Stimulated activated naive CD8-positive, alpha-beta T cell treated with anti-CD3 and anti-CD28 coated beads, Interleukin-15, Interleukin-2, amounts not matched to agents 100 ng/mL and 50 ng/mL, for 24 hours (primary cell): ENCODE data around the gene KIF22.
"Not testable (repeated sequence)": the region's sequence is repeated elsewhere in the genome, so short reads cannot be mapped to it uniquely, and the experiment has no call there.

Experiments
- H3K27ac Mint-ChIP-seq: one replicate; pipeline ENCODE4 v1.8.0; 2021; ENCODE audit warnings: mild to moderate bottlenecking, mixed read lengths
- H3K27me3 Mint-ChIP-seq: one replicate; pipeline ENCODE4 v1.8.0; 2021; ENCODE audit warnings: mixed read lengths
- H3K36me3 Mint-ChIP-seq: one replicate; pipeline ENCODE4 v1.8.0; 2021; ENCODE audit warnings: low read depth, mixed read lengths
- H3K4me1 Mint-ChIP-seq: one replicate; pipeline ENCODE4 v1.8.0; 2021; ENCODE audit warnings: low read depth, mixed read lengths
- H3K4me3 Mint-ChIP-seq: one replicate; pipeline ENCODE4 v1.8.0; 2021; ENCODE audit warnings: mild to moderate bottlenecking, mixed read lengths
- H3K9me3 Mint-ChIP-seq: one replicate; pipeline ENCODE4 v1.8.0; 2021; ENCODE audit warnings: mixed read lengths

The KIF22 gene

DNA sequence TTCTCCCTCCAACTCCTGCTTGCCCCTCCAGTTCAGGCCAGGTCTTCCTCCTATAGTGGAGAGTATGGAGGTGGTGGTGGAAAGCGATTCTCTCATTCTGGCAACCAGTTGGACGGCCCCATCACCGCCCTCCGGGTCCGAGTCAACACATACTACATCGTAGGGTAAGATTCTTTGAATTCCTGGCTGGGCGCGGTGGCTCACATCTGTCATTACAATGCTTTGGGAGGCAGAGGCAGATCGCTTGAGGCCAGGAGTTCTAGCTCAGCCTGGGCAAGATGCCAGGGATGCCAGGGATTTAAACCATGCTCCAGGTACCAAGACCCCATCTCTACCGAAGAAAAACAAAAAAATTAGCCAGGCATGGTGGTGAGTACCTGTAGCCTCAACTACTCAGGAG is 11.1 kb upstream of the KIF22 start:
- no peaks in the 10 kb centered on the region for H3K36me3 Mint-ChIP-seq
- H3K27me3 Mint-ChIP-seq: no peaks in the 10 kb centered on the region
- no peak overlapping the region for H3K27ac Mint-ChIP-seq
- H3K4me3 Mint-ChIP-seq: no peak overlapping the region
- no peaks in the 10 kb centered on the region for H3K9me3 Mint-ChIP-seq
- peaks cover 16% of the 10 kb centered on the region for H3K4me1 Mint-ChIP-seq

DNA sequence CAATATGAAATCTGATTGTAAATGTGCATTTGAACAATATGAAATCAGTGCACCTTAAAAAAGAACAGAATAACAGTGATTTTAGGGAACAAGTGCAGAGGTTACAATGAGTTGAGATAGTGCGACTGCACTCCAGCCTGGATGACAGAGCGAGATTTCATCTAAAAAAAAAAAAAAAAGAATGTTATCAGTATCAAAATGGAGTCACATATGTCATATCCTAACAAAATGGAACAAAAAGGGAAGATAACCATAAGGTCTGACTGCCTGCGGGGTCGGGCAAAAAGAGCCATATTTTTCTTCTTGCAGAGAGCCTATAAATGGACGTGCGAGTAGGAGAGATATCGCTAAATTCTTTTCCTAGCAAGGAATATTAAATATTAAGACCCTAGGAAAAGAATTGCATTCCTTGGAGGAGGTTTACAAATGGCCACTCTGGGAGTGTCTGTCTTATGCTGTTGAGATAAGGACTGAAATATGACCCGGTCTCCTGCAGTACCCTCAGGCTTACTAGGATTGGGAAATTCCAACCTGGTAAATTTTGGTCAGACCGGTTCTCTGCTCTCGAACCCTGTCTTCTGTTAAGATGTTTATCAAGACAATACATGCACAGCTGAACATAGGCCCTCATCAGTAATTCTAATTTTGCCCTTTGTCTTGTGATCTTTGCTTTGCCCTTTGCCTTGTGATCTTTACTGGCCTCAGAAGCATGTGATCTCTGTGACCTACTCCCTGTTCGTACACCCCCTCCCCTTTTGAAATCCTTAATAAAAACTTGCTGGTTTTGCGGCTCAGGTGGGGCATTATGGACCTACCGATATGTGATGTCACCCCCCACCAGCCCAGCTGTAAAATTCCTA is 7.2 kb upstream of the KIF22 start:
- H3K27me3 Mint-ChIP-seq, H3K9me3 Mint-ChIP-seq, H3K4me3 Mint-ChIP-seq, H3K27ac Mint-ChIP-seq, H3K36me3 Mint-ChIP-seq: not testable (repeated sequence)
- peaks cover 23% of the 10 kb centered on the region for H3K4me1 Mint-ChIP-seq

DNA sequence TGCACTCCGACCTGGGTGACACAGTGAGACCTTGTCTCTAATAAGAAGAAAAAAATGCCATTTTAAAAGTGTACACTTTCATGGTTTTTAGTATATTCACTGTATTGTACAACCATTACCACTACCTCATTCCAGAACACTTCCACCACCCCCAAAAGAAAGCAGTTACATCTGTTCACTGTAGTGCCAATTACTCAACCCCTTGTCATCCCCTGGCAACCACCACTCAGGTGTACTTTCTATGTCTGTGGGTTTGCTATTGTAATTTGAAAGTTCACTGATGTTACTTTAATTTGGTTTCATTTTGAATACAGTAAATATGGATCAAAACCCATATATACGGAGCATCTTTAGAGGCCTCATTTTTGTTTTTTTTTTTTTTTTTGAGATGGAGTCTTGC is 6.4 kb upstream of the KIF22 start:
- no peaks in the 10 kb centered on the region for H3K36me3 Mint-ChIP-seq
- no peak overlapping the region for H3K27ac Mint-ChIP-seq
- no peaks in the 10 kb centered on the region for H3K27me3 Mint-ChIP-seq
- no peaks in the 10 kb centered on the region for H3K9me3 Mint-ChIP-seq
- no peak overlapping the region for H3K4me3 Mint-ChIP-seq
- peaks cover 23% of the 10 kb centered on the region for H3K4me1 Mint-ChIP-seq

DNA sequence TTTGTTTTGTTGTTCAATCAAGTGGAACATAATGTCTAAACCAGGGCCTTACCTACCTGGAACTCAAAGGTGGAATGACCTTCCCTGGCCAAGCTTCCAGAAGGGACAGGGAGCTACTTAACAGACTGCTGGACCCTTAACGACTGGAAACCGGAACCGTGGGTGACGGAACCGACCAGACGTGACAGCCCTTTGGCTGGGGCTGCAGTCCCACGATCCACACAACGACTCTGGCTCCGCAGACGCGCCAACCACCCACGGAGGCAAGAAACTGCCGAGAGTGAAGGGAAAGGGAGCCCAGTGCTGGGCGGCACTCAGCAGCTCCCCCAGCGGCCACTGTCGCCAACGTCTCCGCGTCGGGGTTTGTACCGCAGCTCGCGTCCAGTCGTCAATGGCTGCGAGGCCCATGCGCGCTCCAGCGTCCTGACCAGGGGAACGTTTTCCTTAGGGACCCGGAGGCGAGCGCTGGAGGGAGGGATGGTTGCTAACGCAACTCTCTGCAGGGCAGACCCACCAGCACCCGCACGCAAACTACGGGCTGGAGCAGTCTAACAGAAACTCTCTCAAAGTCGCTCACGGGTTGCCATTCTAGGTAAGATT is 5.5 kb upstream of the KIF22 start:
- Mint-ChIP-seq H3K27ac (peak overlapping the region; percentile 11), H3K4me3 (peak overlapping the region; percentile 56), H3K36me3 (no peaks in the 10 kb centered on the region), H3K9me3 (no peaks in the 10 kb centered on the region), H3K4me1 (peaks cover 27% of the 10 kb centered on the region), H3K27me3 (no peaks in the 10 kb centered on the region)

DNA sequence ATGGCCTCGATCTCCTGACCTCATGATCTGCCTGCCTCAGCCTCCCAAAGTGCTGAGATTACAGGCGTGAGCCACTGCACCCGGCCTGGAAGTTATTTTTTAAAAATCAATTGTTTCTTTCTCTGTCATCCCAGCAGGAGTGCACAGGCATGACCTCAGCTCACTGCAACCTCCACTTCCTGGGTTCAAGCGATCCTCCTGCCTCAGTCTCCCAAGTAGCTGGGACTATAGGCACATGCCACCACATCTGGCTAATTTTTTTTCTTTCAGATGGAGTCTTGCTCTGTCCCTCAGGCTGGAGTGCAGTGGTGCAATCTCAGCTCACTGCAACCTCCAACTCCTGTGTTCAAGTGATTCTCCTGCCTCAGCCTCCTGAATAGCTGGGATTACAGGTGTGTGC is 3.4 kb upstream of the KIF22 start:
- peaks cover 15% of the 10 kb centered on the region for H3K36me3 Mint-ChIP-seq
- not testable (repeated sequence) for H3K9me3 Mint-ChIP-seq, H3K4me3 Mint-ChIP-seq, H3K27ac Mint-ChIP-seq, H3K27me3 Mint-ChIP-seq
- peaks cover 40% of the 10 kb centered on the region for H3K4me1 Mint-ChIP-seq

DNA sequence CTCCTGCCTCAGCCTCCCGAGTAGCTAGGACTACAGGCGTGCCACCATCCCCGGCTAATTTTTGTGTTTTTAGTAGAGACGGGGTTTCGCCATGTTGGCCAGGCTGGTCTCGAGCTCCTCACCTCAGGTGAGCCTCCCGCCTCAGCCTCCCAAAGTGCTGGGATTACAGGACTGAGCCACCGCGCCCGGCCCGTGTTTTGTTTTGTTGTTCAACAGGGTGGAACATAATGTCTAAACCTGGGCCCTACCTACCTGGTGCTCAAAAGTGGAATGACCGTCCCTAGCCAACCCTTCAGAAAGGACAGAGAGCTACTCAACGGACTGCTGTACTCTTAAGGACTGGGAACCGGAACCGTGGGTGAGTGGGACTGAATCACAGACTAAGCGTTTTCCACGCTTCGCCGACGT is 772 bp upstream of the KIF22 start:
- H3K4me3 Mint-ChIP-seq: peak overlapping the region; percentile 98
- no peaks in the 10 kb centered on the region for H3K9me3 Mint-ChIP-seq
- peaks cover 45% of the 10 kb centered on the region for H3K4me1 Mint-ChIP-seq
- H3K27me3 Mint-ChIP-seq: no peaks in the 10 kb centered on the region
- peaks cover 30% of the 10 kb centered on the region for H3K36me3 Mint-ChIP-seq
- H3K27ac Mint-ChIP-seq: peak overlapping the region; percentile 95

DNA sequence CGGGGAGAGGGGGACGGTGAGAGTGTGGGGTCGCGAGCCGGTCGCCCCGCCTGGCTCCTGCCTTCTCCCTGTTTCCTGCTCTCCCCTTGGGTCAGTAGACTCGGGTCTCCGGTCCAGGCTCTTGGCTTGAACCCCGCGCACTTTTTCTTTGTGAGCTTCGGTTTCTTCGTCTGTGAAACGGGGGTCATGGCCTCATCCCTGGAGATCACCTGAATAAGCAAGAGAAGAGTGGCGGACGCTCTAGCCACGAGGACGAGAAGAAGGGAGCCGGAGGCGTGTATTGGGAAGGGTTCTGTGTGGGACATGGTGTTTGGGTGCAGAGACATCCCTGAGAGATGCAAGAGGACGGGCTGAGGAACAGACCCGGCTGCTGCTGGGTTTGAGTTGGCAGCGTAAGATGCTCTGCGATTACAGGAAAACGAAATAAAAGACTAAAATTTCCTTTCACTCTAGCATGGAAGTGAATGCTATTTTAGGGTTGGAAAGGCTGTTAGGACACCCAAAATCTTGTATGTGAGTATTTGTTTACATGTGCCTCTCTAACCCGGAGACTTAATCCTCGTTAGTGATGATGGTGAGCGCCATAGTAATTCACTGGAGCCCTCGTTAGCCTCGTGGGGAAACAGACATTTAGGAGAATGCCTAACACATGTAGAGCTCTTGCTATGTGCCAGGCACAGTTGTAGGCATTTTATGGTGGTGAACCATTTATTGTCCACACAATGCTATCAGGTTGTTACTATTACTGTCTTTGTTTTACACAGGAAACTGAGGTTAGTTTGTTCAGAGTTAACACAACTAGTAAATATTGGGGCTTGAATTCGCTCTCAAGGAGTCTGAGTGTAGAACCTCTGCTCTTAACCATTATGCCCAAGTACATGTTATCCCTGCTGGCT is 646 bp downstream of the KIF22 start:
- Mint-ChIP-seq H3K36me3 (peaks cover 34% of the 10 kb centered on the region), H3K27ac (peak overlapping the region; percentile 95), H3K4me3 (peak overlapping the region; percentile 98), H3K9me3 (no peaks in the 10 kb centered on the region), H3K27me3 (no peaks in the 10 kb centered on the region), H3K4me1 (peaks cover 41% of the 10 kb centered on the region)

DNA sequence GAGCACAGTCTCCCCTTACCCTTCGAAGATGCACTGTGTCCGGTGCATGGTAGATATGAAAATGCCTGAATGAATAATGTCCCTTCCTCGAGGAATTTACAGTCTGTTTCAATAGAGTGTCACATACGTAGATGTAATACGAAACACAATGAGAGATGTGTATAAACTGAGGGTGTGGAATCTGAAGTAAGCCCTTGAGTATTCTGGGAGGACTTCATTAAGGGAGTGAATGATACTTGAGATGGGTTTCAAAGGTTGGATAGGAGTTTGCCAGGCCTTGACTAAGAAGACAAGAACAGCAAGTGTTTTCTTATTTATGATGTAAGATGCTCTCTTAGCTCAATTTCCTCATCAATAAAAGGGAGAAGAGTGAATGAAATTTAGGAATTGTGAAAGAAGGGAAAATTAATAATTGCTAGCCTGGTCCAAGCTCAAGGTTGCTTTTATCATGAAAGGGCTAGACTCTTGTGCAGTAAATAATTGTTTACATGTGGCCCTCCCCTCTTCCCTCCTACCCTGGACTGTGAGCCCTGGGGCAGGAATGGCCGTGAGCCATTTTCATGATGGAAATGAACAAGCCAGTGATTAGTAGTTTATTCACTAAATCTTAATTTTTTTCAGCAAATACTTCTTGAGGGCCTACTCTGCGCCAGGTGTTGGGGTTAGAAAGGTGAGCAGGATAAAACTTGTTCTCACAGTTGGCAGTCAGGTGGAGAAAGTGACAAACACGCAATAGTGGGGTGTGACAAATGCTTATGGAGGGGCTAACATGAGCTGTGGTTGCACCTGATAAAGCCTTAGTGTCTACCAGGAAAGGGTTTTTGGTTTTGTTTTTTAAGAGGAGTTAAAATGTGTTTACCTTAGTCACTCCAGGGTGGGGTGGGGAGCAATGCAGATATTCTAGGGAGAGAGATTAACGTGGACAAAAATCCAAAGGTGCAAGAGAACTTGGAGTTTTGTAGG is 1.6 kb downstream of the KIF22 start:
- H3K4me3 Mint-ChIP-seq: peak overlapping the region; percentile 98
- H3K27me3 Mint-ChIP-seq: no peaks in the 10 kb centered on the region
- peak overlapping the region; percentile 95 for H3K27ac Mint-ChIP-seq
- peaks cover 41% of the 10 kb centered on the region for H3K4me1 Mint-ChIP-seq
- peaks cover 44% of the 10 kb centered on the region for H3K36me3 Mint-ChIP-seq
- H3K9me3 Mint-ChIP-seq: no peaks in the 10 kb centered on the region

DNA sequence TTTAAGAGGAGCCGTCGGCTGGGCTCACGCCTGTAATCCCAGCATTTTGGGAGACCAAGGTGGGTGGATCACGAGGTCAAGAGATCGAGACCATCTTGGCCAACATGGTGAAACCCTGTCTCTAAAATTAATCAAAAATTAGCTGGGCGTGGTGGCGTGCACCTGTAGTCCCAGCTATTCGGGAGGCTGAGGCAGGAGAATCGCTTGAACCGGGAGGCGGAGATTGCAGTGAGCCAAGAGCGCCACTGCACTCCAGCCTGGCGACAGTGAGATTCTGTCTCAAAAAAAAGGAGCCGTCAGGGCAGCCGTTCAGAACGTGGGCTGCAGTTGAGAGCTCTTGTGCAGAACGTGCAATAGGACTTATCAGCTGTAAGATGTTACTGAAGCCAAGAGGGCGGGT is 2.6 kb downstream of the KIF22 start:
- Mint-ChIP-seq H3K27ac (peak overlapping the region; percentile 20), H3K36me3 (peaks cover 54% of the 10 kb centered on the region), H3K4me1 (peaks cover 41% of the 10 kb centered on the region)
- H3K27me3 Mint-ChIP-seq, H3K9me3 Mint-ChIP-seq, H3K4me3 Mint-ChIP-seq: not testable (repeated sequence)

DNA sequence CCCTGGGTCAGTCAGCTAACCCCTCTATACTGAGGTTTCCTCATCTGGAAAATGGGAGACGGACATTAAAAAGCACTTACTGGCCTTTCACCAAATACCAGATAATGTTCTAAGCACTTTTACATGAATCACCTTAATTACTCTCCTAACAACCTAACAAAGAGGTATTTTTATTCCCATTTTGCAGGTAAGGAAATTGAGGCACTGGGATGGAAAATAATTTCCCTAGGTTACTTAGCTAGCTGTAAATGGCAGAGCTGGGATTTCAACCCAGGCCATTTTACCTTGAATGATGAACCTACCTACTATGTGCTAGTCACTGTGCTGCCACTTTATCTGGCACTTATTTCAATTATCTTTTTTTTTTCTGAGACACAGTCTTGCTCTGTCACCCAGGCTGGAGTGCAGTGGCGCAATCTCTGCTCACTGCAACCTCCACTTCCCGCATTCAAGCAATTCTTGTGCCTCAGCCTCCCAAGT is 3.7 kb downstream of the KIF22 start:
- Mint-ChIP-seq H3K9me3 (no peaks in the 10 kb centered on the region), H3K27ac (no peak overlapping the region), H3K36me3 (peaks cover 65% of the 10 kb centered on the region), H3K4me1 (peaks cover 41% of the 10 kb centered on the region), H3K27me3 (no peaks in the 10 kb centered on the region), H3K4me3 (no peak overlapping the region)

DNA sequence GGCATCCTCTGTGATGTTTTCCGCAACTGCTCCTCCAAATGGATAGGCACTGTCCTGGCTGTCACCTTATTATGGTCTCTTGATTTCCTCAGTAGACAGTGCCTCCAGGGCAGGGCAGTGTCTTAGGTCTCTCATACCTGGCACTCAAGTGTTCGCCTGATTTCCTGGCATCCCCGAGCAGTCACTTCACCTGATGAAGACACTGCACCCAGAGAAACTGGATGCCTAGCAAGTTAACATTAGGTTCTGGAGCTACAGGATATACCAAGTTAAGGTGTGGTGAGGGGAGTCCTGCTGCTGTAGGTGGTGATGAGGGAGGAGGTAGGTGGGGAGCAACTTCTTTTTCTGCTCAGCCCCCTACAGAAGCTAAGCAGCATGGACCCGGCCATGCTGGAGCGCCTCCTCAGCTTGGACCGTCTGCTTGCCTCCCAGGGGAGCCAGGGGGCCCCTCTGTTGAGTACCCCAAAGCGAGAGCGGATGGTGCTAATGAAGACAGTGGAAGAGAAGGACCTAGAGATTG is 11.9 kb downstream of the KIF22 start:
- Mint-ChIP-seq H3K9me3 (no peaks in the 10 kb centered on the region), H3K27ac (no peak overlapping the region), H3K36me3 (peaks cover 71% of the 10 kb centered on the region), H3K4me1 (peaks cover 19% of the 10 kb centered on the region), H3K27me3 (no peaks in the 10 kb centered on the region), H3K4me3 (no peak overlapping the region)

DNA sequence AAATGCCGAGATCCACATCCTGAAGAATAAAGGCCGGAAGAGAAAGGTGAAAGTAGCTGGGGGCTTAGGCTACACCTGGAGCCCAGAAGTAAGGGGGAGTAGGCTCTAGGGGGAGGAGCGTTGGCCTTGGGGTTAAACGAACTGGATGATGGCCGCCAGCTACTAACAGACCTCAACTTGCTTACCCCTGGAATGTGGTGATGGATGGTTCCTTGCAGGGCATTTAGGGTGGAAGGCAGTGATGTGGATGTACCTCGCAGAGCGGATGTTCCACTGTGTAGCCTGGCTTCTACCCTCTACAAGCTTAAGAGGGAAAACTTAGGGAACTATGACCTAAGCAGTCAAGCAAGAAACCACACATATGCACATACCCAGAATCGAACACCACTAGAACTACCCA is 13.5 kb downstream of the KIF22 start:
- Mint-ChIP-seq H3K27ac (peak overlapping the region; percentile 89), H3K36me3 (peaks cover 71% of the 10 kb centered on the region), H3K4me3 (peak overlapping the region; percentile 96), H3K9me3 (no peaks in the 10 kb centered on the region), H3K4me1 (peaks cover 34% of the 10 kb centered on the region), H3K27me3 (no peaks in the 10 kb centered on the region)

DNA sequence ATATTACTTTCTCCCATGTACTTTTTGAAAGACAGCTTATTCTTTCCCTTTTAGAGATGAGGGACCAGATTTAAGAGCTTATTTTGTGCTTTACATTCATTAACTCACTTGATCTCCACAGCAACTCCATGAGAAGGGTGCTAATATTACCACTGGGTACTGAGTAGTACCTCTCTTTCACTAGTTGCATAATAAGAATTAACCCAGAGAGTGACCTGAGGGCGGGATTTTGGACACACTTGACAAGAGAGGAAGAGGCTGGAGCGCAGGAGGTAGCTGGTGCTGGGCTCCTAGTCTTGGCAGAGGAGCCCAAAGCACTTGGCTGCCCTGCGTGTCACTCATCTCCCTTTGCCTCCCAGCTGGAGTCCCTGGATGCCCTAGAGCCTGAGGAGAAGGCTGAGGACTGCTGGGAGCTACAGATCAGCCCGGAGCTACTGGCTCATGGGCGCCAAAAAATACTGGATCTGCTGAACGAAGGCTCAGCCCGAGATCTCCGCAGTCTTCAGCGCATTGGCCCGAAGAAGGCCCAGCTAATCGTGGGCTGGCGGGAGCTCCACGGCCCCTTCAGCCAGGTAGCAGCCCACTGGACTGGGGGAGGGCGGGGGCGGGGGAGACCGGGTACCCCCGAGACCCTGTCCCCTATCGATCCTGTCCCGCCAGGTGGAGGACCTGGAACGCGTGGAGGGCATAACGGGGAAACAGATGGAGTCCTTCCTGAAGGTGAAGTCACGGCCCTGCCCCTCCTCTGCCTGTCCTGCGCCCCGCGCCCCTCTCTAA is 14.1 kb downstream of the KIF22 start:
- Mint-ChIP-seq H3K27me3 (no peaks in the 10 kb centered on the region), H3K36me3 (peaks cover 68% of the 10 kb centered on the region), H3K27ac (peak overlapping the region; percentile 99), H3K9me3 (no peaks in the 10 kb centered on the region), H3K4me1 (peaks cover 37% of the 10 kb centered on the region), H3K4me3 (peak overlapping the region; percentile 96)
